HFF-Myc (cell line): ENCODE data around the gene PPAN.
A peak's percentile ranks its signal among the peaks of the same experiment; 100 is the strongest.

Experiments used
- DNase-seq: peaks from one replicate; pipeline ENCODE4 v3.0.0-alpha.2; 2011; ENCODE audit warnings: low read depth; ENCODE audit errors: extremely low read depth
- H3K4me3 ChIP-seq: replicated peaks from 2 replicates; pipeline ENCODE4 v1.5.1; 2011; ENCODE audit warnings: low read depth, mild to moderate bottlenecking, control low read depth, low read length
- TF ChIP-seq, protein P1 (sequence below): IDR thresholded peaks from 2 replicates; pipeline ENCODE4 v1.5.1; 2012; ENCODE audit warnings: mild to moderate bottlenecking, low read depth, low read length, control low read depth; ENCODE audit errors: missing control alignments

Gene PPAN

DNA sequence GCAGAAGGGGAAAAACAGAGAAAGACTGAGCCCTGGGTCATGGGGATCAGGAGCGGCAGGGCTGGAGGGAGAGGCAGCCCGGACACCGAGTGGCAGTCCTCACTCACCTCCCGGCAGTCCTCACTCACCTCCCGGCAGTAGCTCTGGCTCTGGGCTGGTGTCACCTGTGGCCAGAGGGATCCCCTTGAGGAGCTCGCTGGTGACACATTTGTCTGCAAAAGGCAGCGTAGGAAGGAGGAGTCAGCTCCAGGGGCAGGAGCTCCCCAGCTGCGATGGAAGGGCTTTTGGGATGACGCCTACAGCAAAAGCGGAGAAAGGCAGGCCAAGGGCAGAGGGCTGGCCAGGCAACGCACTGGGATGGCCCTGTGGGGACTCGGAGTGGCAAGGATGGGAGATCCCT lies 12.8 kb downstream of the PPAN start:
- H3K4me3 ChIP-seq, result peak overlapping the region; percentile 75
- DNase-seq, result no peak
- TF ChIP-seq, protein P1, sequence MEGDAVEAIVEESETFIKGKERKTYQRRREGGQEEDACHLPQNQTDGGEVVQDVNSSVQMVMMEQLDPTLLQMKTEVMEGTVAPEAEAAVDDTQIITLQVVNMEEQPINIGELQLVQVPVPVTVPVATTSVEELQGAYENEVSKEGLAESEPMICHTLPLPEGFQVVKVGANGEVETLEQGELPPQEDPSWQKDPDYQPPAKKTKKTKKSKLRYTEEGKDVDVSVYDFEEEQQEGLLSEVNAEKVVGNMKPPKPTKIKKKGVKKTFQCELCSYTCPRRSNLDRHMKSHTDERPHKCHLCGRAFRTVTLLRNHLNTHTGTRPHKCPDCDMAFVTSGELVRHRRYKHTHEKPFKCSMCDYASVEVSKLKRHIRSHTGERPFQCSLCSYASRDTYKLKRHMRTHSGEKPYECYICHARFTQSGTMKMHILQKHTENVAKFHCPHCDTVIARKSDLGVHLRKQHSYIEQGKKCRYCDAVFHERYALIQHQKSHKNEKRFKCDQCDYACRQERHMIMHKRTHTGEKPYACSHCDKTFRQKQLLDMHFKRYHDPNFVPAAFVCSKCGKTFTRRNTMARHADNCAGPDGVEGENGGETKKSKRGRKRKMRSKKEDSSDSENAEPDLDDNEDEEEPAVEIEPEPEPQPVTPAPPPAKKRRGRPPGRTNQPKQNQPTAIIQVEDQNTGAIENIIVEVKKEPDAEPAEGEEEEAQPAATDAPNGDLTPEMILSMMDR, result no peak

DNA sequence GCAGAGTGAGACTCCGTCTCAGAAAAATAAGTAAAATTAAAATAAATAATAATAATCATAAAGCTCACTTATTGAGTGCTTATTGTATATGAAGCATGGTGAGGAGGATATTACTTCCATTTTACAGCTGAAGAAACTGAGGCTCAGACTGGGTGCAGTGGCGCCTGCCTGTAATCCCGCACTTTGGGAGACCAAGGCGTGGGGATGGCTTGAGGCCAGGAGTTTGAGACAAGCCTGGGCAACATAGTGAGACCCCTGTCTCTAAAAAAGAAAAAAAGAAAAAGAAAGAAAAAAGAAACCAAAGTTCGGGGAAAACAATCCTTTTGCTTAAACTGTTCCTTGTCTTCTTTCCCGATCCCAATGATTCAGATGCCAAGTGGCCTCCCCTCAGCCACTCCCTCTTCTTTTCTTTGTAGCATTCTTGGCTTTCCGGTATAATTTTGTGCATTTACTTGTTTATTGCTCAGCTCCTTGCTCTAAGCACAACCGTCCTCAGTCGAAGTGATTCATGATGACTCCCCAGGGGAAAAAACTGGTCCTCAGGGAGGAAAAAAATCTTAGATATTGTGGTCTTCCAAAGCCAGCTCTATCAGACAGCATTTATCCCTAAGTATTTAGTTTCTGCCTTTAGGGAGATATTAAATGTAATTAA lies 14.5 kb downstream of the PPAN start:
- TF ChIP-seq, protein P1, result no peak
- no peak overlapping the region for H3K4me3 ChIP-seq
- DNase-seq, result no peak

DNA sequence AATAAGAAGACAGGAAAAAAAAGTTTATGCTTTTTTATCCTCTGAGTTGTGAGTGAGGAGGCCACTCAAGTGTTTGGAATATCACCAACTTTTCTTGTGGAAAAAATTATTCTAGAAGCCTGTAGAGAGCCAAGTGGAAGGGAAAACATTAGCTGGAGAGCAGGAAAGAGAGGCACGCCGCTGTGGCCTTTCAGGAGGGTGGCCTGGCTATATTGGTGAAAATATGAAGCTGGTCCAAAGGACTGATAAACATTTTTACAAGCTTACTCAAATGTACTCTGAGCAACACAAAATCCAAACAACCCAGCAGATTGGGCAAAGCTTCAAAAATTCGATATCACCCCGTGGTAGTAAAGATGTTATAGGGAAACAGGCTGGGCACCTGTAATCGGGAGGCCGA lies 15.9 kb downstream of the PPAN start:
- no peak for DNase-seq
- TF ChIP-seq, protein P1, result no peak

DNA sequence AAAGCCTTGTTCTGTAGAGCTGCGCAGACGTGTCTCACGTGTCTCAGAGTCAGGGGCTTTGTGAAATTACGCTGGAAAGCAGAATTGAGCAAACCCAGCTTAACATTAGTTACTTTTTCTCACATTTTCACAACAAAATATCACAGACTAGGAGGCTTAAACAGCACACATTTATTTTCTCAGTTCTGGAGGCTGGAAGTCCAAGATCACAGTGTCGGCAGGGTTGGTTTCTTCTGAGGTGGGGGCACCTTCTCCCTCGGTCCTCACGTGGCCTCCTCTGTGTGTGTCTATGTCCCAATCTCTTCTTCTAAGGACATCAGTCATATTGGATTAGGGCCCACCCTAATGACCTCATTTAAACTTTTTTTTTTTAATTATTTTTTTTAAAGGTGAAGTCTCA lies 18.3 kb downstream of the PPAN start:
- TF ChIP-seq, protein P1, result no peak
- H3K4me3 ChIP-seq, result no peak overlapping the region
- DNase-seq, result no peak

More for the DNA sequence above, 15.9 kb downstream of the PPAN start:
- no peak overlapping the region for H3K4me3 ChIP-seq

DNA sequence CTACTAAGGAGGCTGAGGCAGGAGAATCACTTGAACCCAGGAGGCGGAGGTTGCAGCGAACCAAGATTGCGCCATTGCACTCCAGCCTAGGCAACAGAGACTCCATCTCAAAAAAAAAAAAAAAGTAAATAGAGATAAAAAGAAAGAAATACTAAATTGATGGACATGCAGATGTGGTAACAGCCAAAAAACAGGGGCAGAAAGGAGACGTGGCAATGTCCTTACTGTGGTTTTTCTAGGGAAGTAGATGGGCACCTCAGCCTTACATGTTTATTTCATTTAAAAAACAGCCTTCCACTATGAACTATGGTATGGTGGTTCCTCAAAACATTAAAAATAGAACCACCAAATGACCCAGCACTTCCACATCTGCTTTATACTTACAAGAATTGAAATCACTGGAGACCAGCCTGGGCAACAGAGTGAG lies 20.1 kb downstream of the PPAN start:
- H3K4me3 ChIP-seq, result no peak overlapping the region
- DNase-seq, result no peak
- TF ChIP-seq, protein P1, result no peak

DNA sequence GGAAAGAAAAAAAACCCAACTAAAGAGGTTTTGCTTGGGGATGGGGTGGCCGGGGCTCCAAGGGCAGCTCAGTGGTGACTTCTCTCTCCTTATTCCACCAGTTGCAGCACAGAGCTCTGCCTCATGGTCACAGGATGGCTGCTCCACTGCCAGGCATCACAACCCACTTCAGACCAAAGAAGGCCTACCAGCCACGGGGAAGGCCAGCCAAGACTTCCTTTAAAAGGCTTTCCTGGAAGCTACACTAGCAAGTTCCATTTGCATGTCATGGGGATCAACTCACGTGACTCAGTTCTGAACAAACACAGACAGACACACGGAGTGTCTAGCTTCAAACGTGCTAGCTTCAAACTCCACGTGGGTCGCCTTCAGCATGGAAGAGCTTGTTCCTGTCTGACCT lies 26.7 kb downstream of the PPAN start:
- TF ChIP-seq, protein P1, result no peak
- no peak overlapping the region for H3K4me3 ChIP-seq
- no peak for DNase-seq

DNA sequence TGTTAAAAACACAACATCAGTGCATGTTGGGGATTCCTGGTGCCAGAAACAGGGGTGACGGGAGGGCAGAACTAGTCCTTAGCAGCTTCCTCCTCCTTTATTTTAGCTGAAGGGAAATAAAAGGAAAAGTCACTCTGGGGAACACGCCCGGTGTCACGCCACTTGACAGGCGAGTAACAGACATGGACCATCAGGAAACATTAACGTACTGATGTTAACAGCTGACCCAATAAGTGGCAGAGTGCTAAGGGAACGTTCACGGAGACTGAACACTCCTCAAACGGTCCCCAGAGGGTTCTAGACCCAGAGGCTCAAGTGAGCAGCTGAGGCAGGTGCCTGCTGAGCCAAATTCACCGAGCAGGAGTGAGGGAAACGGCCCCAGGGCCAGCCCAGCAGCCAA lies 27.4 kb downstream of the PPAN start:
- no peak overlapping the region for H3K4me3 ChIP-seq
- no peak for DNase-seq
- TF ChIP-seq, protein P1, result no peak
